ENCODE data around the gene RAB27B.

DNA sequence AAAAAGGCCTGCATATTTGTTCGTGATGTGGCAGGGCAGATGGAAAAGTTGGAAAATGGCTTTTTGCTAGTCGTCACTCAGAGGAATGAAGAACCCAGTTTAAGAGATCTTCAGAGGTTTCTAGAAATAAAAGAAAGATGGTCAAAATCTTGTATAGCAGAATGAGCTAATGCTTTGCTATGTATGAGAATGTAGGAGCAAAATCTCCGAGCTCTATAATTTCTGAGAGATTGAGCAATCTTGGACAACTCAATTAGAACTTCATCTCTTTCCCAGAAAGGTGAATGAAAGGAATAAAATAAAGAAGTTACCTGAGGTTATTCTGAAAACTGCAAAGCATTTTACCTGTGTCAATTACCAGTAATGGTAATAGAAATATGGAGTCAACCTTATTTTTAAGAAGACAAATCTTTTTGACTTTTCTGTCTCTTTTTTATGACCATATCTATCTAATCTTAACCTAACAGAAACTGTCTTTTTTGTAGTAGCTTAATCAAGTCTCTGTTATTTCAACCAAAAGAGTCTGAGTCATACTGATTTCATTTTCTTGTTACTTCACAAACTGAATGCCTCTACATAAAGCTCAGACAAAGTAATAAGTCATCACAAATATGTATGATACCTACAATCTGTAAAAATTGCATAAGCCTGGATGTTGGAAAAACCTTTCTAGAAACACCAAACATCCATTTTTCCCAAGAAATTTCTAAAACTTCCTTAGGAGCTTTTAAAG is 98.5 kb downstream of the RAB27B start:
- TF ChIP-seq, protein P1, sequence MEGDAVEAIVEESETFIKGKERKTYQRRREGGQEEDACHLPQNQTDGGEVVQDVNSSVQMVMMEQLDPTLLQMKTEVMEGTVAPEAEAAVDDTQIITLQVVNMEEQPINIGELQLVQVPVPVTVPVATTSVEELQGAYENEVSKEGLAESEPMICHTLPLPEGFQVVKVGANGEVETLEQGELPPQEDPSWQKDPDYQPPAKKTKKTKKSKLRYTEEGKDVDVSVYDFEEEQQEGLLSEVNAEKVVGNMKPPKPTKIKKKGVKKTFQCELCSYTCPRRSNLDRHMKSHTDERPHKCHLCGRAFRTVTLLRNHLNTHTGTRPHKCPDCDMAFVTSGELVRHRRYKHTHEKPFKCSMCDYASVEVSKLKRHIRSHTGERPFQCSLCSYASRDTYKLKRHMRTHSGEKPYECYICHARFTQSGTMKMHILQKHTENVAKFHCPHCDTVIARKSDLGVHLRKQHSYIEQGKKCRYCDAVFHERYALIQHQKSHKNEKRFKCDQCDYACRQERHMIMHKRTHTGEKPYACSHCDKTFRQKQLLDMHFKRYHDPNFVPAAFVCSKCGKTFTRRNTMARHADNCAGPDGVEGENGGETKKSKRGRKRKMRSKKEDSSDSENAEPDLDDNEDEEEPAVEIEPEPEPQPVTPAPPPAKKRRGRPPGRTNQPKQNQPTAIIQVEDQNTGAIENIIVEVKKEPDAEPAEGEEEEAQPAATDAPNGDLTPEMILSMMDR (IDR thresholded peaks at IDR 0.05), result no peak
- no peak for TF ChIP-seq POLR2A (IDR thresholded peaks at IDR 0.05)

All from uterus (tissue), 2 donors.